Calu3 (cell line): ENCODE measurements around the gene OR13G1. TPM values are rescaled to one million over a fixed set of nuclear protein-coding genes. Genes with fewer than 3 reads are reported as not detected.

Experiments
- BruUV-seq: library from RNA; stranded (reverse); fragments of 400-500 nt; replicated peaks from 2 replicates; lab custom pipeline; 2021; lab: Mats Ljungman, UMichigan
- CTCF ChIA-PET: fragments of 300-600 bp; sonication (Branson Sonifier 250); formaldehyde crosslinking; loops from one replicate; lab custom pipeline; 2022; ENCODE audit warnings: antibody characterized with exemption; lab: Charles Lee
- DNase-seq: peaks from one replicate; pipeline ENCODE4 v3.0.0; 2022
- H3K27ac Mint-ChIP-seq: one replicate; pipeline ENCODE4 v1.8.0; 2022; ENCODE audit warnings: mixed read lengths; ENCODE audit not compliant: unreplicated experiment
- H3K27me3 Mint-ChIP-seq: one replicate; pipeline ENCODE4 v1.8.0; 2022; ENCODE audit warnings: mixed read lengths; ENCODE audit not compliant: unreplicated experiment
- H3K36me3 Mint-ChIP-seq: one replicate; pipeline ENCODE4 v1.8.0; 2022; ENCODE audit warnings: mild to moderate bottlenecking, moderate library complexity, mixed read lengths; ENCODE audit not compliant: insufficient read depth, unreplicated experiment
- H3K4me1 Mint-ChIP-seq: one replicate; pipeline ENCODE4 v1.8.0; 2022; ENCODE audit warnings: mild to moderate bottlenecking, low read depth, mixed read lengths; ENCODE audit not compliant: unreplicated experiment
- H3K4me3 Mint-ChIP-seq: one replicate; pipeline ENCODE4 v1.8.0; 2022; ENCODE audit warnings: mild to moderate bottlenecking, low read depth, moderate library complexity, mixed read lengths; ENCODE audit not compliant: unreplicated experiment
- H3K9me3 Mint-ChIP-seq: one replicate; pipeline ENCODE4 v1.8.0; 2022; ENCODE audit warnings: low read depth, mixed read lengths; ENCODE audit not compliant: unreplicated experiment
- intact Hi-C: fragments of 100-400 bp; cut with micrococcal nuclease; formaldehyde crosslinking; loops from one replicate; pipeline ENCODE4 v1.10.0; 2022; ENCODE audit not compliant: unreplicated experiment
- total RNA-seq: library from RNA; stranded (reverse); gene quantifications from 2 replicates; pipeline ENCODE4 v1.2.3, GENCODE V29; 2022
- TF ChIP-seq, protein P1 (sequence below): fragments of 200-600 bp; IDR thresholded peaks from one replicate; pipeline ENCODE4 v1.8.0; 2022; ENCODE audit warnings: antibody characterized with exemption; ENCODE audit not compliant: unreplicated experiment

Gene OR13G1
- total RNA-seq, 1 experiment from 2014 or later = not detected

DNA sequence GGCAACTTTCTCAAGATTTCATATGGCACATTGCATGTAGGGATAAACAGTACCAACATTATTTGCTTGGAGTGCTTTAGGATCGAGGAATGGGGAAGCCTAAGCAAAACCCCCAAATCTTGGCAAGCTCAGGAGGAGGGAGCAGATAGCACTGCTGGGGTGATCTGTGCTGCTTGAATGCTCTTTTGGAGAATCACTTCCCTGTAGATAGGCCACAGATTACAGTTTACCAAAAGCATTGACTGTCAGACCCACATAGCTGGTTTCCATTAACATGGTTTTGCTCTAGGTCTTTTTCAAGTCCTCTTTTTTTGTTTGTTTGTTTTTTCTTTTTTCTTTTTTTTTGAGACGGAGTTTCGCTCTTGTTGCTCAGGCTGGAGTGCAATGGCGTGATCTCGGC lies 36.8 kb downstream of the OR13G1 start:
- DNase-seq = no peak
- Mint-ChIP-seq H3K4me1 (no peaks in the 10 kb centered on the region), H3K27me3 (no peaks in the 10 kb centered on the region), H3K9me3 (peaks cover 36% of the 10 kb centered on the region), H3K4me3 (no peak overlapping the region), H3K36me3 (no peaks in the 10 kb centered on the region), H3K27ac (no peak overlapping the region)
- intact Hi-C loops = no loop called here
- no TSS peak for BruUV-seq
- CTCF ChIA-PET = no interaction called here
- TF ChIP-seq, protein P1, sequence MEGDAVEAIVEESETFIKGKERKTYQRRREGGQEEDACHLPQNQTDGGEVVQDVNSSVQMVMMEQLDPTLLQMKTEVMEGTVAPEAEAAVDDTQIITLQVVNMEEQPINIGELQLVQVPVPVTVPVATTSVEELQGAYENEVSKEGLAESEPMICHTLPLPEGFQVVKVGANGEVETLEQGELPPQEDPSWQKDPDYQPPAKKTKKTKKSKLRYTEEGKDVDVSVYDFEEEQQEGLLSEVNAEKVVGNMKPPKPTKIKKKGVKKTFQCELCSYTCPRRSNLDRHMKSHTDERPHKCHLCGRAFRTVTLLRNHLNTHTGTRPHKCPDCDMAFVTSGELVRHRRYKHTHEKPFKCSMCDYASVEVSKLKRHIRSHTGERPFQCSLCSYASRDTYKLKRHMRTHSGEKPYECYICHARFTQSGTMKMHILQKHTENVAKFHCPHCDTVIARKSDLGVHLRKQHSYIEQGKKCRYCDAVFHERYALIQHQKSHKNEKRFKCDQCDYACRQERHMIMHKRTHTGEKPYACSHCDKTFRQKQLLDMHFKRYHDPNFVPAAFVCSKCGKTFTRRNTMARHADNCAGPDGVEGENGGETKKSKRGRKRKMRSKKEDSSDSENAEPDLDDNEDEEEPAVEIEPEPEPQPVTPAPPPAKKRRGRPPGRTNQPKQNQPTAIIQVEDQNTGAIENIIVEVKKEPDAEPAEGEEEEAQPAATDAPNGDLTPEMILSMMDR = no peak

DNA sequence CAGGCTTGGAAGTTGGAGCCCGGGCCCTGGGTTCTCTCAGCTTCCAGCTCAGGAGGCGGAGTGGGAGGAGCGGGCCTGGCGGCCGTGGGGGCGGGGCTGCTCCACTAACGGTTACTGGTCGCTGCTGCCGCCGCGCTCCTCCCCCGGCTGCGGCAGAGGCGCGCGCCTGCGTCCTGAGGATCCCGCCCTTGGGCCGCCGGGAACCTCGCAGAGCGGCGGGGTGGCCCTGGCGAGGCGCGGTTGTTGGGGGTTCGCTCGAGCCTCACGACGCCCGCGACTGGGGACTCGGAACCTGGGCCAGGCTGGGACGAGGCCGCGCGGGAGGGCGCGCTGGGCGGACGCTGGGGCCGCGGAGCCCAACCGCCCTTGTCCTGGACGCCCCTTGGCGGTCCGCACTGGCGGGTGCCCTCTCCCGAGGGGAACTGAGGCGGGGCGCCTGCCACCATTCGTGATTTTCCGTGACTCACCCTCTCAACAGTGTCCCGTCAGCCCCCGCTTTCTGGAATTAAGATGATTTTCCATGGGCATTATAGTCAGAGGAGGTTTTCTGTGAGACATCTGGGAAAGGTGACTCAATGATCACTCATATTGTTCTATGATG lies 40.1 kb downstream of the OR13G1 start:
- H3K27me3 Mint-ChIP-seq = no peaks in the 10 kb centered on the region
- H3K4me1 Mint-ChIP-seq = no peaks in the 10 kb centered on the region
- H3K36me3 Mint-ChIP-seq = no peaks in the 10 kb centered on the region
- CTCF ChIA-PET = no interaction called here
- no TSS peak for BruUV-seq
- intact Hi-C loops = no loop called here
- H3K4me3 Mint-ChIP-seq = no peak overlapping the region
- TF ChIP-seq, protein P1 = no peak
- peaks cover 38% of the 10 kb centered on the region for H3K9me3 Mint-ChIP-seq
- H3K27ac Mint-ChIP-seq = no peak overlapping the region
- DNase-seq = no peak

DNA sequence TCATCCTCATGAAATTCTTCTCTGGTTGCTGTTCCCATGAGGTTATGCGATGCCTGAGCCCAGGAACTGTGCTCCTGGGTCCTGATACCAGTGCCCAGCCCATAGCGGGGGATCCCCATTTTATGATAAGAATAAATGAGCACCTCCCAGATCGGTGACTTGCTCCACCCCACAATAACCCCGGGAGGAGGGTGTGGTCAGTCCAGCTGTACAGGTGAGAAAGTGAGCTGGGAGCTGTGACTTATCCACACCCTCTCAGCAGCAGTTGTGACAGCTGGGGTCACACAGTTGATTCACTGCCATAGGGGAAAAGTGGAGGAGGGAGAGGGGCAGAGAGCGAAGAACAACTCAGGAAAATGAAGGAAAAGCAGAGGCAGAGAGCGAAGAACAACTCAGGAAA lies 40.8 kb downstream of the OR13G1 start:
- Mint-ChIP-seq H3K27me3 (no peaks in the 10 kb centered on the region), H3K9me3 (peaks cover 40% of the 10 kb centered on the region), H3K27ac (no peak overlapping the region), H3K4me3 (no peak overlapping the region), H3K36me3 (no peaks in the 10 kb centered on the region), H3K4me1 (no peaks in the 10 kb centered on the region)
- no TSS peak for BruUV-seq
- intact Hi-C loops = no loop called here
- CTCF ChIA-PET = no interaction called here
- DNase-seq = no peak
- TF ChIP-seq, protein P1 = no peak

DNA sequence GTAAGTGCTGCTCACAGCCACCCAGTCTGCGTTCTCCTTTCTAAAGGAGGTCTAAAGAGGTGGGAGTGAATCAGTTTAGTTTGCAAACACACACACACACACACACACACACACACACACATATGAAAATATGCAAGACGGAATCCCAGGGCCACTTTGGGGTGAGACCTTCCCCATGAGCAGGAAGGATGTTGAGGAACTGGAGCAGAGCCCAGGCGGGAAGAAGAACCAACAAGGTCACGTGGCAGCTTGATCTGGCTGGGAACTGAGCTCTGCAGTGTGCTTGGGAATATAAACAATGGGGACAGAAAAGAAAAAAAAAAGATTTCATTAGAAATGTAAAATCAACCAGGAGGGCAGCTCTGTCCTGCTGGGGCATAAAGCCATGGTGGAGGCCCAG lies 41.5 kb downstream of the OR13G1 start:
- H3K9me3 Mint-ChIP-seq = peaks cover 40% of the 10 kb centered on the region
- H3K27ac Mint-ChIP-seq = no peak overlapping the region
- no peak overlapping the region for H3K4me3 Mint-ChIP-seq
- intact Hi-C loops = no loop called here
- no peaks in the 10 kb centered on the region for H3K36me3 Mint-ChIP-seq
- no TSS peak for BruUV-seq
- CTCF ChIA-PET = no interaction called here
- no peaks in the 10 kb centered on the region for H3K27me3 Mint-ChIP-seq
- TF ChIP-seq, protein P1 = no peak
- no peak for DNase-seq
- H3K4me1 Mint-ChIP-seq = no peaks in the 10 kb centered on the region
